ENCODE measurements around the gene KCNG4.
"Not testable (repeated sequence)": the region's sequence is repeated elsewhere in the genome, so short reads cannot be mapped to it uniquely, and the experiment has no call there.

KCNG4 gene

GRCh38 chr16:84214451-84215066, 25.3 kb downstream of the KCNG4 start:
- DNase-seq (no peak), ATAC-seq (no peak)
- Mint-ChIP-seq H3K27me3 (no peaks in the 10 kb centered on the region), H3K9me3 (no peaks in the 10 kb centered on the region), H3K27ac (no peak overlapping the region), H3K36me3 (ENCODE audit: low read depth) (no peaks in the 10 kb centered on the region), H3K4me3 (no peak overlapping the region), H3K4me1 (no peaks in the 10 kb centered on the region)

GRCh38 chr16:84212631-84213030, 27.2 kb downstream of the KCNG4 start:
- Mint-ChIP-seq H3K36me3 (ENCODE audit: low read depth) (no peaks in the 10 kb centered on the region), H3K27me3 (no peaks in the 10 kb centered on the region), H3K9me3 (no peaks in the 10 kb centered on the region), H3K4me1 (no peaks in the 10 kb centered on the region), H3K4me3 (no peak overlapping the region), H3K27ac (no peak overlapping the region)
- ATAC-seq, result no peak
- no peak for DNase-seq

GRCh38 chr16:84212154-84212553, 27.7 kb downstream of the KCNG4 start:
- no peaks in the 10 kb centered on the region for H3K36me3 Mint-ChIP-seq (ENCODE audit: low read depth)
- H3K27me3 Mint-ChIP-seq, result no peaks in the 10 kb centered on the region
- H3K9me3 Mint-ChIP-seq, result no peaks in the 10 kb centered on the region
- no peak overlapping the region for H3K4me3 Mint-ChIP-seq
- no peaks in the 10 kb centered on the region for H3K4me1 Mint-ChIP-seq
- H3K27ac Mint-ChIP-seq, result no peak overlapping the region
- no peak for DNase-seq
- no peak for ATAC-seq

- no peak for ATAC-seq
- no peaks in the 10 kb centered on the region for H3K27me3 Mint-ChIP-seq
- no peak overlapping the region for H3K27ac Mint-ChIP-seq
- H3K36me3 Mint-ChIP-seq (ENCODE audit: low read depth), result no peaks in the 10 kb centered on the region
- H3K9me3 Mint-ChIP-seq, result no peaks in the 10 kb centered on the region
- no peak overlapping the region for H3K4me3 Mint-ChIP-seq
- DNase-seq, result no peak
- H3K4me1 Mint-ChIP-seq, result no peaks in the 10 kb centered on the region
These were observed 29.8 kb downstream of the KCNG4 start for GRCh38 chr16:84209989-84210388.

GRCh38 chr16:84207879-84208278, 31.9 kb downstream of the KCNG4 start:
- H3K27me3 Mint-ChIP-seq, result no peaks in the 10 kb centered on the region
- no peak overlapping the region for H3K27ac Mint-ChIP-seq
- no peak for ATAC-seq
- H3K36me3 Mint-ChIP-seq (ENCODE audit: low read depth), result no peaks in the 10 kb centered on the region
- no peaks in the 10 kb centered on the region for H3K9me3 Mint-ChIP-seq
- no peaks in the 10 kb centered on the region for H3K4me1 Mint-ChIP-seq
- H3K4me3 Mint-ChIP-seq, result no peak overlapping the region
- DNase-seq, result no peak

- ATAC-seq, result no peak
These were observed 32.6 kb downstream of the KCNG4 start for GRCh38 chr16:84207251-84207650.

GRCh38 chr16:84205976-84206691, 33.7 kb downstream of the KCNG4 start:
- no peak overlapping the region for H3K4me3 Mint-ChIP-seq
- ATAC-seq (no peak), DNase-seq (no peak)
- no peaks in the 10 kb centered on the region for H3K27me3 Mint-ChIP-seq
- no peak overlapping the region for H3K27ac Mint-ChIP-seq
- H3K36me3 Mint-ChIP-seq (ENCODE audit: low read depth), result no peaks in the 10 kb centered on the region
- H3K9me3 Mint-ChIP-seq, result no peaks in the 10 kb centered on the region
- H3K4me1 Mint-ChIP-seq, result no peaks in the 10 kb centered on the region

More at GRCh38 chr16:84207251-84207650, 32.6 kb downstream of the KCNG4 start:
- DNase-seq, result no peak
- Mint-ChIP-seq H3K27ac (no peak overlapping the region), H3K4me1 (no peaks in the 10 kb centered on the region), H3K4me3 (no peak overlapping the region), H3K36me3 (ENCODE audit: low read depth) (no peaks in the 10 kb centered on the region), H3K9me3 (no peaks in the 10 kb centered on the region), H3K27me3 (no peaks in the 10 kb centered on the region)

- not testable (repeated sequence) for DNase-seq; H3K9me3 Mint-ChIP-seq; H3K4me3 Mint-ChIP-seq; H3K36me3 Mint-ChIP-seq (ENCODE audit: low read depth); ATAC-seq; H3K4me1 Mint-ChIP-seq; H3K27me3 Mint-ChIP-seq; H3K27ac Mint-ChIP-seq
These were observed 34.7 kb downstream of the KCNG4 start for GRCh38 chr16:84205123-84205522.

GRCh38 chr16:84204551-84204950, 35.3 kb downstream of the KCNG4 start:
- ATAC-seq; H3K27ac Mint-ChIP-seq; H3K4me1 Mint-ChIP-seq; DNase-seq; H3K4me3 Mint-ChIP-seq; H3K27me3 Mint-ChIP-seq; H3K36me3 Mint-ChIP-seq (ENCODE audit: low read depth); H3K9me3 Mint-ChIP-seq: not testable (repeated sequence)

- Mint-ChIP-seq H3K27ac (no peak overlapping the region), H3K9me3 (no peaks in the 10 kb centered on the region), H3K36me3 (ENCODE audit: low read depth) (no peaks in the 10 kb centered on the region), H3K4me3 (no peak overlapping the region), H3K4me1 (no peaks in the 10 kb centered on the region), H3K27me3 (no peaks in the 10 kb centered on the region)
- ATAC-seq, result no peak
- no peak for DNase-seq
These were observed 40.0 kb downstream of the KCNG4 start for GRCh38 chr16:84199861-84200260.

- ATAC-seq (no peak), DNase-seq (no peak)
- no peaks in the 10 kb centered on the region for H3K9me3 Mint-ChIP-seq
- no peaks in the 10 kb centered on the region for H3K27me3 Mint-ChIP-seq
- H3K4me3 Mint-ChIP-seq, result no peak overlapping the region
- H3K27ac Mint-ChIP-seq, result no peak overlapping the region
- peaks cover 5% of the 10 kb centered on the region for H3K4me1 Mint-ChIP-seq
- H3K36me3 Mint-ChIP-seq (ENCODE audit: low read depth), result no peaks in the 10 kb centered on the region
These were observed 40.7 kb downstream of the KCNG4 start for GRCh38 chr16:84199097-84199496.

- Mint-ChIP-seq H3K27me3 (no peaks in the 10 kb centered on the region), H3K36me3 (ENCODE audit: low read depth) (no peaks in the 10 kb centered on the region), H3K4me3 (no peak overlapping the region), H3K27ac (no peak overlapping the region), H3K4me1 (peaks cover 12% of the 10 kb centered on the region), H3K9me3 (no peaks in the 10 kb centered on the region)
- ATAC-seq (no peak), DNase-seq (no peak)
These were observed 41.4 kb downstream of the KCNG4 start for GRCh38 chr16:84198401-84198800.

GRCh38 chr16:84197466-84198128, 42.2 kb downstream of the KCNG4 start:
- Mint-ChIP-seq H3K36me3 (ENCODE audit: low read depth) (no peaks in the 10 kb centered on the region), H3K4me3 (no peak overlapping the region), H3K9me3 (no peaks in the 10 kb centered on the region), H3K27me3 (no peaks in the 10 kb centered on the region), H3K4me1 (peaks cover 16% of the 10 kb centered on the region), H3K27ac (no peak overlapping the region)
- ATAC-seq, result no peak
- DNase-seq, result no peak

GRCh38 chr16:84196727-84197394, 43.0 kb downstream of the KCNG4 start:
- H3K27ac Mint-ChIP-seq, result no peak overlapping the region
- no peaks in the 10 kb centered on the region for H3K36me3 Mint-ChIP-seq (ENCODE audit: low read depth)
- ATAC-seq (no peak), DNase-seq (no peak)
- no peaks in the 10 kb centered on the region for H3K27me3 Mint-ChIP-seq
- no peak overlapping the region for H3K4me3 Mint-ChIP-seq
- peaks cover 16% of the 10 kb centered on the region for H3K4me1 Mint-ChIP-seq
- no peaks in the 10 kb centered on the region for H3K9me3 Mint-ChIP-seq

GRCh38 chr16:84196101-84196500, 43.7 kb downstream of the KCNG4 start:
- DNase-seq, result no peak
- Mint-ChIP-seq H3K36me3 (ENCODE audit: low read depth) (no peaks in the 10 kb centered on the region), H3K4me1 (peaks cover 16% of the 10 kb centered on the region), H3K9me3 (no peaks in the 10 kb centered on the region), H3K4me3 (no peak overlapping the region), H3K27me3 (no peaks in the 10 kb centered on the region), H3K27ac (no peak overlapping the region)
- no peak for ATAC-seq

Data from activated naive CD8-positive, alpha-beta T cell treated with anti-CD3 and anti-CD28 coated beads, Interleukin-2, amount 50 U/mL, for 24 hours (primary cell).